ENCODE data around the gene COL20A1.
"Not testable (repeated sequence)": the region's sequence is repeated elsewhere in the genome, so short reads cannot be mapped to it uniquely, and the experiment has no call there.

Gene COL20A1

GRCh38 chr20:63292904-63293303, at the start of gene COL20A1:
COL20A1 (plus strand) TSS chr20:63293186; CDS start chr20:63295108, 1,922 bp downstream.
- DNase-seq (ENCODE audit: low read depth, low spot score): no peak

GRCh38 chr20:63243604-63244247, 49.3 kb upstream of the COL20A1 start:
- DNase-seq (ENCODE audit: low read depth, low spot score): no peak

- DNase-seq (ENCODE audit: low read depth, low spot score): no peak
These were observed 48.5 kb upstream of the COL20A1 start for GRCh38 chr20:63244468-63244867.

- no peak for DNase-seq (ENCODE audit: low read depth, low spot score)
These were observed 46.3 kb upstream of the COL20A1 start for GRCh38 chr20:63246490-63247288.

- DNase-seq (ENCODE audit: low read depth, low spot score): no peak
These were observed 45.2 kb upstream of the COL20A1 start for GRCh38 chr20:63247671-63248228.

GRCh38 chr20:63248835-63249591, 44.0 kb upstream of the COL20A1 start:
- DNase-seq (ENCODE audit: low read depth, low spot score): no peak

- DNase-seq (ENCODE audit: low read depth, low spot score): no peak
These were observed 43.1 kb upstream of the COL20A1 start for GRCh38 chr20:63249891-63250290.

GRCh38 chr20:63251350-63251749, 41.6 kb upstream of the COL20A1 start:
- DNase-seq (ENCODE audit: low read depth, low spot score): not testable (repeated sequence)

GRCh38 chr20:63252284-63252711, 40.7 kb upstream of the COL20A1 start:
- no peak for DNase-seq (ENCODE audit: low read depth, low spot score)

GRCh38 chr20:63253065-63253437, 39.9 kb upstream of the COL20A1 start:
- DNase-seq (ENCODE audit: low read depth, low spot score): no peak

GRCh38 chr20:63253438-63254231, 39.4 kb upstream of the COL20A1 start:
- DNase-seq (ENCODE audit: low read depth, low spot score): no peak

- DNase-seq (ENCODE audit: low read depth, low spot score): no peak
These were observed 38.8 kb upstream of the COL20A1 start, which contains the start of gene NKAIN4 for GRCh38 chr20:63254232-63254605. NKAIN4 (minus strand) TSS chr20:63254463; CDS start chr20:63254450, 13 bp downstream.

GRCh38 chr20:63254606-63255384, 38.2 kb upstream of the COL20A1 start:
- no peak for DNase-seq (ENCODE audit: low read depth, low spot score)

GRCh38 chr20:63255931-63256704, 36.9 kb upstream of the COL20A1 start:
- no peak for DNase-seq (ENCODE audit: low read depth, low spot score)

- DNase-seq (ENCODE audit: low read depth, low spot score): no peak
These were observed 36.0 kb upstream of the COL20A1 start for GRCh38 chr20:63256954-63257353.

- DNase-seq (ENCODE audit: low read depth, low spot score): no peak
These were observed 35.4 kb upstream of the COL20A1 start for GRCh38 chr20:63257629-63258028.

GRCh38 chr20:63258781-63259180, 34.2 kb upstream of the COL20A1 start:
- DNase-seq (ENCODE audit: low read depth, low spot score): no peak

GRCh38 chr20:63259734-63260460, 33.1 kb upstream of the COL20A1 start:
- no peak for DNase-seq (ENCODE audit: low read depth, low spot score)

GRCh38 chr20:63260521-63260920, 32.5 kb upstream of the COL20A1 start:
- no peak for DNase-seq (ENCODE audit: low read depth, low spot score)

Measured in brain pericyte (primary cell).